ENCODE results near the gene GPR171.

GPR171 gene

DNA sequence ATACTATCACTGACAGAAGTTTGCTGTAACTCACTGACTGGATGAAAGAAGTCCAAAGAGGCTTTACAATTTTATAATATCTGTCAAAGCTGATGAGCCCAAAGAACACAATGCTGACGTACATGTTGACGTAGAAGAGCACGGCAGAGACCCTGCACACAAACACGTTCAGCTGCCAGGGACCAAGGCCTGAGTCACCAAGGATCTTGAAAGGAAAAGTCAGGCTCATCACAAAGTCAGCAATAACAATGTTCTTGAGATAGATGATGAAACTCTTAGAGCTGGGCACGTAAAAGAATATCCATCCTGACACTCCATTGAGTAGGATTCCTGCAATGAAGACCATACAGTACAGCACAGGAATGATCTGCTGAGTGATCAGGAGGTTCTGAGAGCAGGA, 10.9 kb upstream of the GPR171 start:
- in situ Hi-C loops (cut with MboI; ENCODE audit: low sequenced_read_pairs), result no loop called here

DNA sequence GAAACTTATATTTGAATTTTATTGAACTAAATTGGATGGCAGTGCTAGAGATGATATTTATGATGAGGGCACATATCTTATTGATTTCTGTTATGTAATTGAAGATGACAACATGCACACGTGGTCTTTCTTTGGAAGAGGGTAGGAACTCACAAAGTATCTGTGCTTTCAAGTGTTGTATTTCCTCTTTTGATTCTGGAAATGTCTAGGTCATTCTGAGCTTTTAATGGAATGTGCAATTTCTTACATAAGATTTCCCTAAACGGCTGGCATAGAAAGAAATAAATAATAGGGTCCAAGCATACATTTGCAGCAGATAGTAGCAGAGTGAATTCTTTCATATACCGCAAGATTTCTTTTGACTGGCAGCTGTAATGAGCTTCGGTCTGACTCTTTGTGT, 10.1 kb upstream of the GPR171 start:
- in situ Hi-C loops (cut with MboI; ENCODE audit: low sequenced_read_pairs), result no loop called here

DNA sequence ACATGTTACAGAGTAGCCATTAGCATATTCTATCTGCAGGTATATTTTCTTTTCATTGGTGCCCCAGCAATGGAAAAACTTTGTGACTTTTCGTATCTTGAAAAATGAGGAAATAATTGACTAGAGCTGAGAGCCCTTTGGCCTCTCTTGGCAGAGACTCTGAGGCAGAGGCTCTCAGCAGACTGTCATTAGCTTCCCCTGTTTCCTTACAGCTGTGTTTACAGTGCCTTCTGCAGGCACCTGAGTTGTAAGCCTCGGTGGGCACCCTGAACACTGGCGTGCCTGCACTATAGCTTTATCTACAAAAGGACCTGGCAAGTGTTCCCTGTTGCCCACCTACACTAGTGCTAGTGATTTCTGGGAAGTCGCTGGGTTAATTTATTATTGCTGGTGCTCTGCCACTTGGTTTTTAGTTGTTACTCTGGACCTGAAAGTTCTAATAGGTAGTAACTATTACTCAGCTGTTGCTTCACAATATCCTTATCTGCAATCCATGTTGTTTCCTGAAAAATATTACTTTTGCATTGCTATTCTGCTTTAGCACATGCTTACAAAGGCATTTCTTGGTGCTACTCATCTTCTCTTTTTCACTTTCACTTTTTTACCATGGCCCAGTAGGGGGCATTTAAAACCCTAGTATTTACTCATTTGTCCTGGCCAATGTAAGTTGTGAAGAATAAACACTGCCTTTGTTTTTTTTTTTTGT, 7.8 kb upstream of the GPR171 start:
- in situ Hi-C loops (cut with MboI; ENCODE audit: low sequenced_read_pairs), result no loop called here

DNA sequence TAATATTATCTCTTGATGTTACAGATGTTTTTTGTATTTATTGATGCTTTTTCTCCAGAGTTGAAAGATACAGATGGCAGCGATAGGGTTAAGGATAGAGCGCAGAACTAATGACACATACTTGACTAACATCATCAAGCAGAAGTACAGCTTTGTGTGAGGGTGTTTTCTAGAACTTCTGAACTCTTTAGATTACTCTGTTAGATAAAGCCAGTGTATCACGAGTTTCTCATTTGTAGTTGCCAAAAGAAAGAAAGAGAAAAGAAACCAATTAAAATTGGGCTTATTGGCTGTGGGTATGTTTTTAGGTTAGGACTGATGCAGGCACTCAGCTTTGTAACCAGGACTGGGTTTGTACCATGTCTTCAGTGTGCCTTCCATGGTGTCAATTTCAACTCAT, 6.6 kb upstream of the GPR171 start:
- in situ Hi-C loops (cut with MboI; ENCODE audit: low sequenced_read_pairs), result no loop called here

DNA sequence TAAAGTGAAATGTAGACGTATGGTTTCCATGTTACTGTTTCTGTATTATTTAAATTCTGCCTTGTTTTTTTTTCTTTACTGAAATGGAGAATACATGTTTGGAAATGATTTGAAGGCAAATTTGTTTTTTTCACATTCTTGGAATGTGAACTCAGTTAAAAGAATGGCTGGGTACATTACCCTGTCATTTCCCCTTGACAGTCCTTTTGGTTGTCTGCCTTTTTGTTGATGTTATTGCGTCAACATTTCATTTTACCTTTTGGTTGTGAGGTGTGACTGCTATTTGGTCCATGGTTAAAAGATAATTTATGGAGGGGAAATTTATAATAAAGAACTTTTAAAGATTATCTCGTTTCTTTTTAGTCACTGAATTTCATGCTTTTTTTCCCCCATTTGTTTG, 3.2 kb upstream of the GPR171 start:
- in situ Hi-C loops (cut with MboI; ENCODE audit: low sequenced_read_pairs), result no loop called here

DNA sequence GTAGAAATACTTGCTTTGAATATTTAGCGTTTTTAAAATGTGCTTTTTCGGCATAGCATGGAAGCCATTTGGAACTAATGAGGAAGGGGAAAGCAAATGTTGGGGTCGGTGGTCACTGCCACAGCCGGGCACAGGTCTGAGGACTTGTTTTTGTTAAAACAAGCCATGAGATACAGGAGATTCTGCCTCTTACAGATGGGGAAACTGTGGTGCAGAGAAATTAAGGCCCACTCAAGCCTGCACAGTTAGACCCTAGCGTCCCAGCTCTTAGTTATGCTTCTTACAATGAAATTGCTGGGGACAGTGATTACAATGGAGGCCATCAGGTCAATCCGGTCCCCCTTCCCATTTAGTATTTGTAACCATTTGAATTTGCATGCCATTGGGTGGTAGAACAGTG, 2.5 kb upstream of the GPR171 start:
- in situ Hi-C loops (cut with MboI; ENCODE audit: low sequenced_read_pairs), result no loop called here

DNA sequence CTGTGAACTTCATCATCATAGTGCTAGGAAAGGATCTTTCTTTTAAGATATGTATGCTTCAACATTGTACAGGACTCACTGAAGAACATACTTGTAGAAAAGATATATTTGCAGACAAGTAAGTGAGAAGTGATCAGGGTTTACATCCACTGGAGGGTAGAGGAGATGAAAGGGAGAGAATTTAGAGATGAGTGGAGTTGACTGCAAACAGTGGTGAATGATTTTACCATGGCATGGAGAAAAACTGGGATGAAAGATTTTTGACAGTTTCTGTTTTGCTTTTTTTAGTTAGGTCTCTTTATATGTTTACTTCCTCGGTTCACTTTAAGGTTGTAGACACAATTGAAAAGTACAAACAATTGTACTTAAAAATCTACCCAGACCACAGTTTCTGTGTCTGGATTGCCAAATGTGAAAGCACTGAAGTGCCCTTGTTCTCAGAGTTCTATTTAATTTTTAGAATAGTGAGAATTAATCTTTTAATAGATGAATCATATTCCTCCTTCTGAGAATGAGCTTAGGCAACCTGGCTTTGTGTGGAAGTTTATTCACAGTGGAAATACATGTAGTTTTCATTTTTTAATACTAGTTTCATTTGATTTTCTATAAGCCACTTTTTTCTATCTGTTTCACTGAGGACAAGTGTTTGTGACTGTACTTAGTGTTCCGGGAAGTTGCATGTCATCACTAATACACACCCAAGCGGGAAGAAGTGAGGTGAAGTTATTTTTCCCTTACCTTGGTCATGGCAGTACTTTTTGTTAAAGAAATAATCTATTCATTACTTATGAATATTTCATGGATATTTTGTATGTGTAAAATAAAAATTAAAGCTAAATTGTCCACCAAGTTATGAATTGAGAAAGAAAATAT, 1.8 kb upstream of the GPR171 start:
- in situ Hi-C loops (cut with MboI; ENCODE audit: low sequenced_read_pairs), result no loop called here

DNA sequence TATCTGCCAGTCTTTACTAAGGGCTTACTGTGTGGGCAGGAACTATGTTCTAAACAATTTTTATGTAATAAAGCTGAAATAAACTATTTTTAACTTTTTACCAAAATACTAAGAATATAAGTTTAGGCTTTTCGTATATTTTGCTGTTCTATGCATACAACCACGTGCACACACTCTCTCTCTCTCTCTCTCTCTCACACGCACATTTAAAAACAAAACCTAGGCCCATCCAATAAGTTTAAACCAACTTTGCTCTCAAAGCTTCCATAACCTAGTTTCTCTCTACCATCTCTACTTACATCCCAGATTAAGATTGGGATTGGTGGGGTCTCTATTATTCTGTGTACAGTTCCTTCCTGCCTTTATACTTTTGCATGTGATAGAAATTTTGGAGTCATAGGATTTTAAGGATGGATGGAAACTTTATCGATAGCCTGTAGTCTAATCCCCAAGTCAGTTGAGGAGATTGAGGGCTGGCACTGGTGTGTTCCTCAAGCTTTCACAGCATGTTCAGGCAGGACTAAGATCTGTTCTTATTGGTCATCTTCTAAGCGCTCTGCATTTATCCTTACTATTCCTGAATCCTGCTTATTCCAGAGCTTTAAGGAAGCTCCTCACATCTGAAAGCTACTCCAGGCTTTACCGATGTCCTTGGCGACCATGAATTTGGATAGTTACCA, 1.8 kb downstream of the GPR171 start:
- in situ Hi-C loops (cut with MboI; ENCODE audit: low sequenced_read_pairs), result no loop called here

DNA sequence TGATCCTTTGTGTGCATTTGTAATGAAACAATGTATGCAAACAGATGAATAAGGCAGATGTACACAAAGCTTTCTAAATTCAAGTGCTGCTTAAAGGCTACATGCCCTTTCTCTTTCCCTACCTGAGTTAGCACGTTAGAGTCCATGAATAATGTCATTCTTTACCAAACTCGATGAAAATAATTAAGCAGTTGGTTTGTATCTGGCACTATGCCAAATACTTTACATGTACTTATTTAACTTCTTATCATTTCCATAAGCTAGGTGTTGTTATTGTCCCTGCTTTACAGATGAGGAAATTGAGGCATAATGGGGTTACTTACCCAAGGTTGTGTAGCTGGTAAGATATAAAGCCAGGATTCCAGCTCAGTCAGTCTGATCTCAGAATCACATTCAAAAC, 2.4 kb downstream of the GPR171 start:
- in situ Hi-C loops (cut with MboI; ENCODE audit: low sequenced_read_pairs), result no loop called here

DNA sequence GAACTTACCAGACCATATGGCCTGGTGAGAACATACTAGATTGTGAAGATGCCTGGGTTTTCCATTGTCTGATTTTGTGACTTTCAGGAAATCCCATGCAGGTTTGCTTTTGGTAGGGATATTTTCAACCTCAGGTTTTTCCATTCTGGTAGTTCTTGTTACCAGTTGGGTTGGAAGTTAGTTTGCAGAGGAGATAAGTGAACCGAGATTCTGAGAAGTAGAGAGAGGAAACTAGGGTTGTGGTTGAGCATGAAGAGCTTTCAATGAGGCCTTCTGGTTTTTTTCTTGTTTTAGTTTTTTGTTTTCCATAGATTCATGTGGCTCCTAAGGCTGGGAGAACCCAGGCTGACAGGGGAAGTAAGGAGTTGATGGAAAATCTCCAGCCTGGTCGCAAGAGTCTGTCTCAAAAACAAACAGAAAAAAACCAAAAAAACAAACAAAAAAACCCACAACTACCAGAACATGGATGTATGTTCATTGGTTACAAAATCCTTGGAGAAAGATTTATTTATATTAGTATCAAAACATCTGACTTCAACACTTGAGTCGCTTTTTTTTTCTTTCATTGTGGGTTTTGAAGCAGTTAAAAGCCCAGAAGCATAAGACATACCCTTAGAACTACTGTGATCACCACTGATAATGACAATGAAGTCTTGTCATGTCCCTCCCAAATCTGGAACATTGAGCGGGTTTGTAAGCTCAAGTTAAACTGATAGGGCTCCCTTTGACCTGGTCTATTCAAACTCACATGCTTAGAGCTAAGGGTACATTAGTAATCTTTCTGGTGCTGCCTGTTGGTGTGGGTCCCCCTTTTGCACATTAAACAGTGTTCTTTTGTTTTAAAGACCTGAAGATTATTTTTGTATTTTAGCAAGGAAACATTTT, 3.2 kb downstream of the GPR171 start:
- in situ Hi-C loops (cut with MboI; ENCODE audit: low sequenced_read_pairs), result no loop called here

DNA sequence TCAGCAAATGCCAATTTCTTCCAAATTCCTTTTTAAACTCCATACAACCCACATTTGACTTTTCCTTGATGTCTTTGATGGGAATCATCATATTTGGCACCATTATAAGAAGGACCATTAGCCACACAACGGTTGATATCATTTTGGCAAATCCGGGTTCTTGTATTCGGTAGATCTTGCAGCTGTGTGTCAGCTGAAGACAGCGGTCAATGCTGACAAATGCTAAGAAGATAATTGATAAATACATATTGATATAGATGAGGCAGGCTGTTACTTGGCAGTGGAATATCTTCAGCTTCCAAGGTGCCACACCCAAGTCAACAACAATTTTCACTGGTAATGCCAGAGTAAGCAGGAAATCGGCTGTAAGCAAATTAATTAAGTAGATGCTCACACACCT, 4.2 kb downstream of the GPR171 start:
- in situ Hi-C loops (cut with MboI; ENCODE audit: low sequenced_read_pairs), result no loop called here

DNA sequence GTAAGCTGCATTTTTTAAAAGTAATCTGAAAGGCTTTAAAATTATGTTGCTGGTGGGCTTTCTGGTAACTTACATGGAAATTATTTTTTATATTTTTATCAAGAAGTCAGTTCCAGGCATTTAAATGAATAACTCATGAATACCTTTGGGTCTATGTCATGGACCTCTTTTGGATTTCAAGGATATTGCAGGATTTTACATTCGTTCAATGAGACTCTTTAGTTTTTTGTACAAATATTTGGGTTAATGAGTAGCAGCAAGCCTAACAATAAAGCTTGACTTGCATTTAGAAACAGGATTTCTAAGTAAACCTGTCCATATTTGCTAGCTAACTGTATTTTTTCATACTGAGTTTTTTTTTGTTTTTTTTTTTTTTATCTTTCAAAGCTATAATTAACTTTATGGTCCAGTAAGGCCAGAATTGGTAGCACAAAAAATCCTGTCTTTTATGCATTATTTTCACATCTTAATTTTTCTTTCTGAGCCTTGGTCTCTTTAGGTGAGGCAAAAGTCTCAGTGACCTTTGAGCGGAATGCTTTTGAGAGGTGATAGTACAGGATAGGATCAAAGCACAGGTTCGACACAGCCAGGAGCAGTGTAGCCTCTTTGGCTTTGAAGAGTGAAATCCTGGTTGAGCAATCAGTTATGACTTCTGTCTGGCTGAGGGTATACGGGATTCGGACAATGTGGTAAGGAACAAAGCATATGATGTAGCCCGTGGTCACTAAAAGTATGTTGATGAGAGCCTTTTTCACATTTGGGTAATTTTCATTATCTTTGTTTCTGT, 4.8 kb downstream of the GPR171 start:
- in situ Hi-C loops (cut with MboI; ENCODE audit: low sequenced_read_pairs), result no loop called here

DNA sequence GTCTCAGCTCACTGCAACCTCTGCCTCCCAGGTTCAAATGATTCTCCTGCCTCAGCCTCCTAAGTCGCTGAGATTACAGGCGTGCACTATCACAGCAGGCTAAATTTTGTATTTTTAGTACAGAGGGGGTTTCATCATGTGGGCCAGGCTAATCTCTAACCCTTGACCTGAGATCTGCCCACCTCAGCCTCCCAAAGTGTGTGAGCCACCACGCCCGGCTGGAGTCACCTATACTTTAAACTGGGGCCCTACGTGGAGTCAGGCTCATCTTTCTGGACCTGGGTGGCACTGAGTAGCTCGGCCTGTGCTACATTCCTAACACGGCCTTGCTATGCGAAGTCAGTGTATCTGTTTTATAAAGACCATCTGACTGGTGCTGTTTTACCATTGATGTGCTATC, 5.8 kb downstream of the GPR171 start:
- in situ Hi-C loops (cut with MboI; ENCODE audit: low sequenced_read_pairs), result no loop called here

DNA sequence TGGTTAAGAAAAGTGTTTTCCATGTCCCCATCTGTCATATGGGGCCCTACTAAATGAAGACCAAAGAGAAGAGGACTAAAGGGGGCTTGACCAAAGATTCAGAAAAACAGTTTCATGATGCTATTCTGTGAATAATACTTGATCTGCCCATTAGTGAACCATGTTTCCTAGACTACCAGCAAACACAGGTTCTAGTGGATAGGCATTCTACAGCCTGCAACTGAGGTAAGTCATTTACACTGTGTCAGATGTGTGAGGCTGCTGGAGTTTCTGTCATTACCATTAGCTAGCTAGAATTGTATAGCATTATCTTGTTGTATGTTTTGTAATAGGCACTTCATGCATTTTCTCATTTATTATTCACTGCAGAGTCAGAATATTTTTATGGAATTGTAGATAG, 6.6 kb downstream of the GPR171 start:
- in situ Hi-C loops (cut with MboI; ENCODE audit: low sequenced_read_pairs), result no loop called here

DNA sequence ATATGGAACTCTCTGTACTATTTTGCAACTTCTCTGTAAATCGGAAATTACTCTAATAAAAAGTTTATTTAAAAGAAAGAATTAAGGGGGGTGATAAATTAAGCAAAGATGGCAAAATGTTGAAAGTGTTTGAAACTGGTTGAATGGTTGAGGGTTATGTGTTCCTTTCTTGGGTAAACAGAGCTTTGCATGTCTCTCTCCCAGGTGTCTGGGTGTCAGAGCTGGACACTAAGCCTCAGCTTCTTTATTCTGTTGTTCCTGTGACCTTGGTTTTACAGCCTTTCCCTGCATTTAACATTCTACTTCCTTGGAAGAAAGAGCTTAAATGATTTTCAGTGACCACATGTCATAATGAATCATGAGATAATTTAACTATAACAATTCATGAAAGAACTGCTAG, 7.2 kb downstream of the GPR171 start:
- in situ Hi-C loops (cut with MboI; ENCODE audit: low sequenced_read_pairs), result no loop called here

DNA sequence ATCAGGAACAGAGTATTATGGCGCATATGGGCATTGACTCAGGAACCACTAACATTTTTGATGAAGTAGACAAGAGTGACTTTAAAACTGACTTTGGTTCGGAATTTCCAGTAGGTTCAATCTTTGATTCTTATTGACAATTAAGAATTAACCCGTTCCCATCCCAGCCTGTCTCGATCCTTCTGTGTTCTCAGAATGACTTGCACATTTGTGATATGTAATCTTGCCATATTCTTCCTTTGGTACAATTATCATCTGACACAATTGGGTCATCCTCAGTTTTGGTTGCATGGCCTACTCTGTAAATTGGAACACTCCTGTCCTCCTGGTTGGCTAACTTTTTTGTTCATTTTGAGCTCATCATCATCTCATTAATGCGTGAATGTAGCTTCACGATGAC, 10.5 kb downstream of the GPR171 start:
- in situ Hi-C loops (cut with MboI; ENCODE audit: low sequenced_read_pairs), result no loop called here

DNA sequence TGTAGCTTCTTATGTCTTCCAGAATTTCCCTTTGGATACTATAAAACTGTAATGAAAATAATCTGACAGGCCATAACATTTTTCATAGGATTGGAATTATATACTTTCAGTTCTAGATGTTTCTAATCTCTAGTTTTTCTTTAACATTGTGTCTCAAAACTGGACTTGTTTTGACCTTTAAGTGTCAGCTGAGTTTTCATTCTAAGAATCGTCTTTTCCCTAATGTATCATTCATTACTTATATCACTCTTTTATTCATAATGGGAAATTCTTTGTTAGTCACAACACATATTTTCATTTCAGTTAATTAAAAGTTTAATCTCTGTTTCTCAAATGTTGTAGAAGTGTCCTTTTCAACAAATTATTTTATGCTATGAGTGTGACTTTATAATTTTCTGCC, 11.9 kb downstream of the GPR171 start:
- in situ Hi-C loops (cut with MboI; ENCODE audit: low sequenced_read_pairs), result no loop called here

DNA sequence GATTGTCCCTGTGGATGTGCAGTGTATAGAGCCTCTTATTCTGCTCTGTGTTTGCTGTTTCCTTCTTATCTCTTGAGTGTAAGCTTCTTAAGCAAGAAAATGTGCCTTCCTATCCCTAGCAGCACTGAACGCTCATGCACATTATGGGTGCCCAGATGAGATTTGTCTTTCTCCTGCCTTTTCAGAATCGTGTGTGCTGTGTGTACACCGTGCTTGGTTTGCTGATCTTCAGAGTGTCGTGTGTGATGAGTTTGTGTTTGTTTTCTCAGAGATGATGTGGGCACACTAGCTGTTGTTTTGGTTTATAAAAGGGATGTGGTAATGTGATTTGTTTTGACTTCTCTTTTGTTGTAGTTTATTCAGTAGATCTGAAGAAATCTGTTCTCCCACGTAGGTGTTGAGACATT, 19.7 kb downstream of the GPR171 start:
- in situ Hi-C loops (cut with MboI; ENCODE audit: low sequenced_read_pairs), result no loop called here

DNA sequence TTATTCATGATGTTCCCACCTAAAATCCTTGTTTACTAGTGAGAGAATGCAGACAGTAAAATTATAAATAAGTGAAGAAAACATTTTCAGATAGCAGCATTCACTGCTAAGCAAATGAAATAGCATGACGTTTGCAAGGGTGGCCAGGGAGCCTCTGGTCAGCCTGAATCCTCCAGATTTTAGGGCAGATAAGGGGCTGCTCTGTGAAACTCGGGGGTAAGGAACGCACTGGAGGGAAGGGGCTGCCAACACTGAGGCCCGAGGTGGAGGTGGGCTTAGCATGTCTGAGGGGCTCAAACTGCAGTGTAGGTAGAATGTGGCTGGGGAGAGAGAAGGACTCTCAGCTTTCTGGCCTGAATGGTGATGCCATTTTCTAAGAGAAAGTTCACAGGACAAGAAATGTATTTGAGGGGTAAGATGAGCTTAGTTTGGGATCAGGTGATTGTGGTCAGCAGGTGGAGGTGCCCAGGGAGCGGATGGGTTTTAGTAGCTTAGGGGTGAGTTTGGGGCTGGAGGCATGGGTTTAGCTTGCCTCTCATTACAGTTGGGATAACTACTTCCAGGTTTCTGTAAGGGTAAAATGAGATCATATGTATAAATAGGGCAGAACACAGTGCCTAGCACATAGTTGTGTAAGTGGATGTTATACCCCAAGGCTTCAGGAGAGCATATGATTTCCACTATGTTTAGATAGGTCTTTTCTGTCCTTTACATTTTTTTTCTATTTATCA, 20.5 kb downstream of the GPR171 start:
- in situ Hi-C loops (cut with MboI; ENCODE audit: low sequenced_read_pairs), result no loop called here
